ENCODE data around the gene NEURL4.

- TF ChIP-seq BACH2 (CRISPR knock-in tag; IDR thresholded peaks at IDR 0.05; ENCODE audit: borderline replicate concordance) (no peak), GLIS3 (CRISPR knock-in tag; IDR thresholded peaks at IDR 0.05) (no peak), CREB5 (CRISPR knock-in tag; IDR thresholded peaks at IDR 0.05; ENCODE audit: low read depth) (no peak), ZNF565 (CRISPR knock-in tag; conservative IDR thresholded peaks at IDR 0.05; ENCODE audit: low read depth) (no peak), SNAI2 (CRISPR knock-in tag; IDR thresholded peaks at IDR 0.05) (no peak)
These were observed 28.2 kb upstream of the NEURL4 start for GRCh38 chr17:7357381-7357780.
